ENCODE data around the gene ST8SIA3.

Gene ST8SIA3

DNA sequence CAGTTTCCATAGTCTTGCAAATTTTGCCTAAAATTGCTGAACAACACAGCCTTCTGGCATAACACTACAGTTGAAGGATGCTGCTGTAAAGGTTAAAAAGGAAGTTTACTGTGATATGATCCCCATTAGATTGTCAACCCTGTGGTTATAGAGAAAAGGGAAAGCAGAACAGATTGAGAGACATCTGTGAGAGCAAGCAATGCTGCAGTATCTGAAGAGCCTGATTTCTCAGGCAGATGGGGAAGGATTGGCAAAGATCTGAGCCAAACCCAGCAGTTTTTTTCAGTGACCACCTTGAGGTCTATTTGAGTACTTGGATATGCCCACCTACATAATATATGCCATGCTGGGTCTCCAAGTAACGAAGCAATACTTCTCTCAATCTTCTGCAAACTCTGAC, 8.5 kb upstream of the ST8SIA3 start:
- DNase-seq (ENCODE audit: low read depth) = no peak
- TF ChIP-seq, protein P1, sequence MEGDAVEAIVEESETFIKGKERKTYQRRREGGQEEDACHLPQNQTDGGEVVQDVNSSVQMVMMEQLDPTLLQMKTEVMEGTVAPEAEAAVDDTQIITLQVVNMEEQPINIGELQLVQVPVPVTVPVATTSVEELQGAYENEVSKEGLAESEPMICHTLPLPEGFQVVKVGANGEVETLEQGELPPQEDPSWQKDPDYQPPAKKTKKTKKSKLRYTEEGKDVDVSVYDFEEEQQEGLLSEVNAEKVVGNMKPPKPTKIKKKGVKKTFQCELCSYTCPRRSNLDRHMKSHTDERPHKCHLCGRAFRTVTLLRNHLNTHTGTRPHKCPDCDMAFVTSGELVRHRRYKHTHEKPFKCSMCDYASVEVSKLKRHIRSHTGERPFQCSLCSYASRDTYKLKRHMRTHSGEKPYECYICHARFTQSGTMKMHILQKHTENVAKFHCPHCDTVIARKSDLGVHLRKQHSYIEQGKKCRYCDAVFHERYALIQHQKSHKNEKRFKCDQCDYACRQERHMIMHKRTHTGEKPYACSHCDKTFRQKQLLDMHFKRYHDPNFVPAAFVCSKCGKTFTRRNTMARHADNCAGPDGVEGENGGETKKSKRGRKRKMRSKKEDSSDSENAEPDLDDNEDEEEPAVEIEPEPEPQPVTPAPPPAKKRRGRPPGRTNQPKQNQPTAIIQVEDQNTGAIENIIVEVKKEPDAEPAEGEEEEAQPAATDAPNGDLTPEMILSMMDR (IDR thresholded peaks at IDR 0.05; ENCODE audit: low read length, missing control alignments) = no peak
- H3K4me3 ChIP-seq (replicated peaks; ENCODE audit: low read depth, low read length) = no peak overlapping the region

DNA sequence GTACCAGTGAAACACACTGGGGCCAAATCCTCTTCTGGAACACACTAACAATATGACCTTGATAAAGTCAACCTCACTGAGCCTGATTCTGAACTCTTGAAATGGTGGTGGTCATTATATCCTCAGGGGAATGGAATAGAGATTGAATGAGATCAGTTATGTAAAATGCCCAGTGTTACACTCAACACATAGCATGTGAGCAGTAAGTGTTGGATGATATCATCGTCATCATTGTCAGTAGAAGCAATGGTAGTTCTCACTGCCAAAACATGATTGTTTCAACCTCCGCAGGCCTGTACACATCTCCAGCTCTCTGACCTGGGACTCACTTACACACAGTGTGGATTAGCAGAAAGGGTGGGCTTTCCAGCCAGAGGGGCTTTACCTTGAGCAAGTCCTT, 5.5 kb upstream of the ST8SIA3 start:
- DNase-seq (ENCODE audit: low read depth) = no peak
- no peak overlapping the region for H3K4me3 ChIP-seq (replicated peaks; ENCODE audit: low read depth, low read length)
- TF ChIP-seq, protein P1 (IDR thresholded peaks at IDR 0.05; ENCODE audit: low read length, missing control alignments) = no peak

DNA sequence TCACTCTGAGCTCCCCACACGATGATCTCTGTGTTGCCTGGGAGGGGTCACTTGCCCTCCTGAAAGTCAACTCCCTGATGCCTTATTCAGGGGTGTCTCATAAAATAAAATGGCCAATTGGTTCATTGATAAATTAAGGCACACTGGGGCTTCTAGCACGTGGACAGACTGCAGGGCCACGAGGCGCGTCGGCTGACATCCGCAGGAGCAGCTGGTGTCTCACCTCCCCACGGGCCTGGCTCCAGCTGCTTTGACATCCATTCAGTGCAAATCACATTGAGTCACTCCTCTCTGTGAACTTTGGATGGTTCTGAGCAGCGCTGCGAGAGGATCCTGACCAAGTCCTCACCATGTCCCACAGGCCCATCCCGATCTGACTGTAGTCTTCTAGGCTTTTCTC, 4.6 kb upstream of the ST8SIA3 start:
- TF ChIP-seq, protein P1 (IDR thresholded peaks at IDR 0.05; ENCODE audit: low read length, missing control alignments) = no peak
- no peak for DNase-seq (ENCODE audit: low read depth)
- no peak overlapping the region for H3K4me3 ChIP-seq (replicated peaks; ENCODE audit: low read depth, low read length)

DNA sequence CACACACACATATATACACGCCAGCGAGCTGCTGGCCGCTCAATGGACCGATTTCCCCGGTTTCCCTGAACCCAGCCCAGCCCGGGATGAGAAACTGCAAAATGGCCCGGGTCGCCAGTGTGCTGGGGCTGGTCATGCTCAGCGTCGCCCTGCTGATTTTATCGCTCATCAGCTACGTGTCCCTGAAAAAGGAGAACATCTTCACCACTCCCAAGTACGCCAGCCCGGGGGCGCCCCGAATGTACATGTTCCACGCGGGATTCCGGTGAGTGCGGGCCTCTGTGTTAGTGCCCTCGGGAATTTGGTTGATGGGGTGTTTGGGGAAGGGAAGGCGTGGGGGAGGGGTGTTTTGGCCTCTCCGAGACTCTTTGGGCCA, 392 bp downstream of the ST8SIA3 start:
- H3K4me3 ChIP-seq (replicated peaks; ENCODE audit: low read depth, low read length) = no peak overlapping the region
- TF ChIP-seq, protein P1 (IDR thresholded peaks at IDR 0.05; ENCODE audit: low read length, missing control alignments) = no peak
- DNase-seq (ENCODE audit: low read depth) = no peak

DNA sequence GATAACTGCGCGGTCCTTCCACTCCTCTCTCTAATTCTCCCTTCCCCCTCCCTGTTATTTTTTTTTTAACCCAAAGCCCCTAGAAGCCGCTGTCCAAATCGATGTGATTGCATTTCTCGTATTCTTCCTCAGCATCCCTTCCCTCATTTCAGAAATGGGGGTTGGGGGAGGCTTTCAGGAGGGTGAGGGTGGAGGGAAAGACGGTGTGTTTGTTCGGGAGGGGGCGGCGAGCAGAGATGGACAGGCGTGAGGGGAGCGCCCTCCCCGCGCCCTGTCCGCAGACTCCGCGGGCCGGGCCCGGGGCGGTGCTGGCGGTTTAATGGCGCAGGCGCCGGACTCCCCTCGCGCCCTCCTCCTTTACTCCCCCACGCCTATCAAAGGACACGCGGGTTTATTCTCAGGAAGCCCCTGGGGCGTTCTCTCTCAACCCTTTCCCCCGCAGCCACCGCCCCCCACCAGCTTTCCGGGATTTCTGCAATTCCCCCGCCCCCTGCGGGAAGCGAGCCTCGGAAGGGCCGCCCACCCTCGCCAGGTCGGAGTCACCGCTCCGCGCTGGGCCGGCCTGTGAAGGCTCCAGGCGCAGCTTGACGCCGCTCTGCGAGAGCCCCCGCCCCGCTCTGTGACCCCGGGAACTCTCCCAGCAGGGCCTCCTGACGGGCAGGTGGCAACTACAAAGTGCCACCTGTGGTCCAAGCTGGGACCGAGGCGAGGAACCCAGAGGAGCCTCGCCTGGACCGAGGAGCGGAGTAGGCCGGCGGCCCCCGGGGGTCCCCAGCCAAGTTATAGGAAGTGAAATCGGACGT, 981 bp downstream of the ST8SIA3 start:
- TF ChIP-seq, protein P1 (IDR thresholded peaks at IDR 0.05; ENCODE audit: low read length, missing control alignments) = no peak
- no peak overlapping the region for H3K4me3 ChIP-seq (replicated peaks; ENCODE audit: low read depth, low read length)
- DNase-seq (ENCODE audit: low read depth) = no peak

DNA sequence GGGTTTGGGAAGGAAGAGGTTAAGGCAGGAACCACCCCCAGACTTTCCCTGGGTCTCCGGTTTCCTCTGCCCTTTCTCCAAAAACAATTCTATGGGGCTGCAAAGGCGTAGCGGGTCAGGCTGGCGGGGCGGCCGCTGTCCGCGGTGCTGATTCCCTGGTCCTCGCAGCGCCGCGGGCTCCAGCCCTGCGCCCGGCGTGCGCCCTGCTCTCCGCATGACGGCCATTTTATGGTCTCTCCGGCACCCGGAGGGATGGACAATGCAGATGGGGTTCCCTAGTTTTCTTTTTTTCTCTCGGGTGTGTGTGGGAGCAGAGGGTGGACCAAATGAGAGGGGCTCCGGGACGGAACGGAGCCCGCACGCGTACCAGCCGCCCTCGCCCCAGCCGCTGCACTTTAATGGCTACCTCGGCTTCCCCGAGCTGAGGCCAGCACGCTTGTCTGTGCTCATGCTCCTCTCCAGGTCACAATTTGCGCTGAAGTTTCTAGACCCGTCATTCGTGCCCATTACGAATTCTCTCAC, 1.6 kb downstream of the ST8SIA3 start:
- H3K4me3 ChIP-seq (replicated peaks; ENCODE audit: low read depth, low read length) = no peak overlapping the region
- DNase-seq (ENCODE audit: low read depth) = peak; percentile 50

More for the DNA sequence above, 1.6 kb downstream of the ST8SIA3 start:
- TF ChIP-seq, protein P1 (IDR thresholded peaks at IDR 0.05; ENCODE audit: low read length, missing control alignments) = no peak

Data from fibroblast of pulmonary artery (primary cell).